Caco-2 (cell line): Measurements from ENCODE around the gene CORO2B. TPM values are rescaled to one million over a fixed set of nuclear protein-coding genes. Genes with fewer than 3 reads are reported as not detected.

Experiments
- BruUV-seq: library from RNA; stranded (reverse); fragments of 400-500 nt; replicated peaks from 2 replicates; lab custom pipeline; 2021; lab: Mats Ljungman, UMichigan
- CTCF ChIA-PET: fragments of 300-600 bp; sonication (Branson Sonifier 250); formaldehyde crosslinking; loops from one replicate; lab custom pipeline; 2022; ENCODE audit warnings: antibody characterized with exemption; lab: Charles Lee
- POLR2A ChIA-PET: fragments of 300-600 bp; sonication (Branson Sonifier 250); formaldehyde crosslinking; loops from one replicate; lab custom pipeline; 2022; ENCODE audit warnings: antibody characterized with exemption; lab: Charles Lee
- DNase-seq, 2 experiments: peaks; one replicate each; pipeline versions ENCODE4 v3.0.0 to v3.0.0-alpha.2; 2020 to 2022
- H3K27me3 ChIP-seq: replicated peaks from 2 replicates; pipeline ENCODE4 v1.6.0; 2011; ENCODE audit warnings: low read length; ENCODE audit not compliant: control insufficient read depth, insufficient read depth
- H3K36me3 ChIP-seq: 2 replicates; pipeline ENCODE4 v1.5.1; 2011; ENCODE audit warnings: low read length; ENCODE audit not compliant: control insufficient read depth, insufficient read depth
- H3K4me1 ChIP-seq: fragments of 250-450 bp; sonication (Bioruptor Pico); 2 replicates; pipeline ENCODE4 v1.5.1; 2020; ENCODE audit warnings: mild to moderate bottlenecking
- H3K4me3 ChIP-seq: 2 replicates; pipeline ENCODE4 v1.5.1; 2011; ENCODE audit warnings: low read depth, mild to moderate bottlenecking, control low read depth, low read length
- H3K9me3 ChIP-seq: fragments of 250-450 bp; sonication (Bioruptor Pico); 2 replicates; pipeline ENCODE4 v1.5.1; 2020; ENCODE audit warnings: mild to moderate bottlenecking, moderate library complexity
- H3K27ac Mint-ChIP-seq: one replicate; pipeline ENCODE4 v1.8.0; 2022; ENCODE audit warnings: mixed read lengths; ENCODE audit not compliant: unreplicated experiment
- H3K27me3 Mint-ChIP-seq: one replicate; pipeline ENCODE4 v1.8.0; 2022; ENCODE audit warnings: mixed read lengths; ENCODE audit not compliant: insufficient read depth, unreplicated experiment
- H3K36me3 Mint-ChIP-seq: one replicate; pipeline ENCODE4 v1.8.0; 2022; ENCODE audit warnings: mild to moderate bottlenecking, mixed read lengths; ENCODE audit not compliant: insufficient read depth, unreplicated experiment
- H3K4me1 Mint-ChIP-seq: one replicate; pipeline ENCODE4 v1.8.0; 2022; ENCODE audit warnings: low read depth, mixed read lengths; ENCODE audit not compliant: unreplicated experiment
- H3K4me3 Mint-ChIP-seq: one replicate; pipeline ENCODE4 v1.8.0; 2022; ENCODE audit warnings: mild to moderate bottlenecking, moderate library complexity, mixed read lengths; ENCODE audit not compliant: unreplicated experiment
- H3K9me3 Mint-ChIP-seq: one replicate; pipeline ENCODE4 v1.8.0; 2022; ENCODE audit warnings: mixed read lengths; ENCODE audit not compliant: unreplicated experiment
- intact Hi-C: fragments of 100-400 bp; cut with micrococcal nuclease; formaldehyde crosslinking; loops from one replicate; pipeline ENCODE4 v1.10.0; 2022; ENCODE audit not compliant: unreplicated experiment
- total RNA-seq: library from RNA; stranded (reverse); gene quantifications from 2 replicates; pipeline ENCODE4 v1.2.3, GENCODE V29; 2022
- TF ChIP-seq, protein P1 (sequence below), 2 experiments: fragments of 200-600 bp in 1 of 2; IDR thresholded peaks; 1 replicate in 1 of 2; 2 replicates in 1 of 2; pipeline versions ENCODE4 v1.5.1 to v1.8.0; 2011 to 2022; ENCODE audit warnings: antibody characterized with exemption in 1 of 2, control low read depth in 1 of 2, inconsistent platforms in 1 of 2, low read depth in 1 of 2, low read length in 1 of 2, mild to moderate bottlenecking in 1 of 2, moderate library complexity in 1 of 2; ENCODE audit not compliant: insufficient read depth in 1 of 2, severe bottlenecking in 1 of 2, unreplicated experiment in 1 of 2

The CORO2B gene
- total RNA-seq, 1 experiment from 2014 or later: 0.25 TPM

DNA sequence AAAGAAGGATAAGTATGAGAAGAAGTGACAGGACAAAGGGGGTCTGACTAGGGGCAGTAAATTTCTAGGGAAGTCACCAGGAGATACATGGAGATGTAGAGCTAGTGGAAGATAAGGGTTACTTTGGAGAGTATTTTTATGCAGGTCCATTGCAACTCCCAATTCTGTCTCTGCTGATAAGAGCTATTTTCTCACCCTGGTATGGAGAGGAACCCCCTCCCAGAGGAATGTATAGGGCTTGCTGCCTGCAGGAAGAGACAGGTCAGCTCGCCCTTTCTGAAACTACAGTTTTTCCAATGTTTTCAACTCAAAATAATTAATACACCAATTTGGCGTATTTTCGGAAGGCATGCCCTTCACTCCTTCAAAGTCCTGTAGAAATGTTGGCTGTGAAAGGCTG is 11.4 kb upstream of the CORO2B start:
- Mint-ChIP-seq H3K27ac (no peak overlapping the region), H3K36me3 (no peaks in the 10 kb centered on the region), H3K4me3 (no peak overlapping the region), H3K27me3 (peaks cover 19% of the 10 kb centered on the region), H3K4me1 (peaks cover 7% of the 10 kb centered on the region), H3K9me3 (no peaks in the 10 kb centered on the region)
- intact Hi-C loops: no loop called here
- ChIA-PET CTCF (interaction anchor here (0.7 kb wide), 1 partner anchor 13 kb away, joined by 3 read pairs; no protein-coding TSS in a partner anchor), POLR2A (no interaction called here)
- H3K36me3 ChIP-seq: no peaks in the 10 kb centered on the region
- no peak for DNase-seq
- BruUV-seq: no TSS peak
- H3K9me3 ChIP-seq: no peaks in the 10 kb centered on the region
- H3K4me1 ChIP-seq: no peaks in the 10 kb centered on the region
- no peak overlapping the region for H3K4me3 ChIP-seq
- no peaks in the 10 kb centered on the region for H3K27me3 ChIP-seq
- TF ChIP-seq, protein P1, sequence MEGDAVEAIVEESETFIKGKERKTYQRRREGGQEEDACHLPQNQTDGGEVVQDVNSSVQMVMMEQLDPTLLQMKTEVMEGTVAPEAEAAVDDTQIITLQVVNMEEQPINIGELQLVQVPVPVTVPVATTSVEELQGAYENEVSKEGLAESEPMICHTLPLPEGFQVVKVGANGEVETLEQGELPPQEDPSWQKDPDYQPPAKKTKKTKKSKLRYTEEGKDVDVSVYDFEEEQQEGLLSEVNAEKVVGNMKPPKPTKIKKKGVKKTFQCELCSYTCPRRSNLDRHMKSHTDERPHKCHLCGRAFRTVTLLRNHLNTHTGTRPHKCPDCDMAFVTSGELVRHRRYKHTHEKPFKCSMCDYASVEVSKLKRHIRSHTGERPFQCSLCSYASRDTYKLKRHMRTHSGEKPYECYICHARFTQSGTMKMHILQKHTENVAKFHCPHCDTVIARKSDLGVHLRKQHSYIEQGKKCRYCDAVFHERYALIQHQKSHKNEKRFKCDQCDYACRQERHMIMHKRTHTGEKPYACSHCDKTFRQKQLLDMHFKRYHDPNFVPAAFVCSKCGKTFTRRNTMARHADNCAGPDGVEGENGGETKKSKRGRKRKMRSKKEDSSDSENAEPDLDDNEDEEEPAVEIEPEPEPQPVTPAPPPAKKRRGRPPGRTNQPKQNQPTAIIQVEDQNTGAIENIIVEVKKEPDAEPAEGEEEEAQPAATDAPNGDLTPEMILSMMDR (IDR thresholded peaks at IDR 0.05; ENCODE audit: insufficient read depth in 1 of 2, low read depth in 1 of 2, low read length in 1 of 2, severe bottlenecking in 1 of 2, unreplicated experiment in 1 of 2): no peak

DNA sequence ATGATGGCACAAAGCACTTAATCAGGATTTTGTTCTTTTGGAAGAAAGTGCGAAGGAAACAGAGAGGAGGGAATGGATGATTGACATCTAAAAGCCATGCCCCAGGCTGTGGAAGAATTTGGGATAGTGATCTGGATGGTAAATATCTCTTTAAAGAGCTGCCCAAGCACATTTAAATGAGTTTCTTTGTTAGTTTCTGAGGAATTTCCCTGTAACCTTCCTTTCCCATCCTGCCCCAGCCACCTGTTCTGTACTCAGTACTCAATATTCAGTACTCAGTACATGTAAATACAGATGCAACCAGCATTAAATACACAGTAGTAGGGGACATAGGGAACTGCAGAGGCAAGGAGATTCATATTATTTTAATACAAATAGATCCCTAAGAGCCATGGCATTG is 7.8 kb upstream of the CORO2B start:
- Histone ChIP-seq H3K27me3 (peaks cover 2% of the 10 kb centered on the region; the same call in 1 of the 2 replicates), H3K9me3 (no peaks in the 10 kb centered on the region), H3K4me1 (no peaks in the 10 kb centered on the region), H3K4me3 (no peak overlapping the region), H3K36me3 (no peaks in the 10 kb centered on the region)
- peaks cover 22% of the 10 kb centered on the region for H3K27me3 Mint-ChIP-seq
- peaks cover 7% of the 10 kb centered on the region for H3K4me1 Mint-ChIP-seq
- DNase-seq: no peak
- no peaks in the 10 kb centered on the region for H3K9me3 Mint-ChIP-seq
- no TSS peak for BruUV-seq
- H3K4me3 Mint-ChIP-seq: no peak overlapping the region
- intact Hi-C loops: no loop called here
- CTCF ChIA-PET: no interaction called here
- no peaks in the 10 kb centered on the region for H3K36me3 Mint-ChIP-seq
- TF ChIP-seq, protein P1 (IDR thresholded peaks at IDR 0.05; ENCODE audit: insufficient read depth in 1 of 2, low read depth in 1 of 2, low read length in 1 of 2, severe bottlenecking in 1 of 2, unreplicated experiment in 1 of 2): no peak
- POLR2A ChIA-PET: no interaction called here
- H3K27ac Mint-ChIP-seq: no peak overlapping the region

DNA sequence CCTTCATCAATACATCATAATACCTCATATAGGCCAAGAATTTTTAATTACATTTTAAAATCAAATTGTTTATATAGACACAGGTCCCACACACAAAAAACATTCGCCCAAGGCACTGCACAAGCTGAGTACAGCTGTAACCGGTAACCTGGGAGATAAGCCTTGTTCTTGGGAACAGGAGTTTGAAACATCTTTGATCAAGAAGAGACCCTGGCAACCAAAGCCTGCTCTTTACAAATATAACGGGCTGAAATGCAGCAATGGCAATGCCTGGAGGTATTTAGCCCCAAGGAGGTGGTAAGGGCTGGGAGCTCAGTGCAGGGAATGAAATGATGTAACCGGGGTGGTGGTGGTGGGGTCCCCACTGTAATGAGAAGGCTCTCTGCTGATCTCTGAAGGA is 7.2 kb upstream of the CORO2B start:
- H3K27me3 Mint-ChIP-seq: peaks cover 22% of the 10 kb centered on the region
- H3K4me1 ChIP-seq: no peaks in the 10 kb centered on the region
- peak in 1 of 2 experiments; percentile 7 for DNase-seq
- ChIA-PET POLR2A (no interaction called here), CTCF (no interaction called here)
- no peaks in the 10 kb centered on the region for H3K36me3 ChIP-seq
- no peaks in the 10 kb centered on the region for H3K9me3 ChIP-seq
- no TSS peak for BruUV-seq
- TF ChIP-seq, protein P1 (IDR thresholded peaks at IDR 0.05; ENCODE audit: insufficient read depth in 1 of 2, low read depth in 1 of 2, low read length in 1 of 2, severe bottlenecking in 1 of 2, unreplicated experiment in 1 of 2): no peak
- peaks cover 8% of the 10 kb centered on the region for H3K4me1 Mint-ChIP-seq
- peaks cover 2% of the 10 kb centered on the region; the same call in 1 of the 2 replicates for H3K27me3 ChIP-seq
- intact Hi-C loops: no loop called here
- no peak overlapping the region for H3K4me3 Mint-ChIP-seq
- H3K4me3 ChIP-seq: no peak overlapping the region
- no peak overlapping the region for H3K27ac Mint-ChIP-seq
- H3K36me3 Mint-ChIP-seq: no peaks in the 10 kb centered on the region
- no peaks in the 10 kb centered on the region for H3K9me3 Mint-ChIP-seq
